A673 (cell line): ENCODE data around the gene DENND2C. TPM values are rescaled to one million over a fixed set of nuclear protein-coding genes. Genes with fewer than 3 reads are reported as not detected.

Source experiments
- BruUV-seq: library from RNA; stranded (reverse); fragments of 400-500 nt; replicated peaks from 2 replicates; lab custom pipeline; 2021; lab: Mats Ljungman, UMichigan
- CTCF ChIA-PET: fragments of 300-600 bp; sonication (Branson Sonifier 250); formaldehyde crosslinking; loops from one replicate; lab custom pipeline; 2022; ENCODE audit warnings: antibody characterized with exemption; lab: Charles Lee
- POLR2A ChIA-PET: fragments of 300-600 bp; sonication (Branson Sonifier 250); formaldehyde crosslinking; loops from one replicate; lab custom pipeline; 2022; ENCODE audit warnings: antibody characterized with exemption; ENCODE audit not compliant: low non-redundant PET; lab: Charles Lee
- DNase-seq: peaks from one replicate; pipeline ENCODE4 v3.0.0-alpha.2; 2015; ENCODE audit warnings: low spot score
- H3K27ac ChIP-seq: fragments of 200-600 bp; sonication (generic); 2 replicates; pipeline ENCODE4 v1.5.1; 2016; ENCODE audit warnings: mixed run types, low read depth, mild to moderate bottlenecking, mixed read lengths, antibody characterized with exemption, low read length; ENCODE audit not compliant: poor library complexity, severe bottlenecking
- H3K27me3 ChIP-seq: fragments of 200-600 bp; sonication (generic); replicated peaks from 2 replicates; pipeline ENCODE4 v1.6.1; 2017; ENCODE audit warnings: mixed run types, low read depth, mild to moderate bottlenecking, mixed read lengths, antibody characterized with exemption, low read length; ENCODE audit not compliant: insufficient read depth, poor library complexity
- H3K36me3 ChIP-seq: fragments of 200-600 bp; sonication (generic); 2 replicates; pipeline ENCODE4 v1.6.1; 2016; ENCODE audit warnings: mixed run types, mild to moderate bottlenecking, mixed read lengths, antibody characterized with exemption, low read length; ENCODE audit not compliant: insufficient read depth, poor library complexity, severe bottlenecking
- H3K4me1 ChIP-seq: fragments of 200-600 bp; sonication (generic); 2 replicates; pipeline ENCODE4 v1.6.1; 2017; ENCODE audit warnings: mixed run types, mild to moderate bottlenecking, mixed read lengths, antibody characterized with exemption, low read length; ENCODE audit not compliant: insufficient read depth, poor library complexity, severe bottlenecking
- H3K4me3 ChIP-seq: fragments of 200-600 bp; sonication (generic); 2 replicates; pipeline ENCODE4 v1.5.1; 2016; ENCODE audit warnings: low read depth, mixed run types, mild to moderate bottlenecking, mixed read lengths, low read length; ENCODE audit not compliant: poor library complexity, severe bottlenecking
- H3K9me3 ChIP-seq: fragments of 200-600 bp; sonication (generic); 2 replicates; pipeline ENCODE4 v1.6.1; 2016; ENCODE audit warnings: mixed run types, low read depth, mild to moderate bottlenecking, mixed read lengths, antibody characterized with exemption, low read length; ENCODE audit not compliant: poor library complexity, severe bottlenecking
- EZH2 ChIP-seq: fragments of 200-600 bp; sonication (generic); IDR thresholded peaks from 2 replicates; pipeline ENCODE4 v1.6.1; 2017; ENCODE audit warnings: borderline replicate concordance, low read depth, mild to moderate bottlenecking, mixed read lengths, antibody characterized with exemption, low read length; ENCODE audit not compliant: poor library complexity, severe bottlenecking
- intact Hi-C: fragments of 100-400 bp; cut with micrococcal nuclease; formaldehyde crosslinking; loops from one replicate; pipeline ENCODE4 v1.10.0; 2022; ENCODE audit not compliant: unreplicated experiment
- total RNA-seq: library from RNA; stranded (reverse); gene quantifications from 2 replicates; pipeline ENCODE4 v1.2.3, GENCODE V29; 2021
- TF ChIP-seq, protein P1 (sequence below): fragments of 300-800, 200-600 bp; sonication (generic); conservative IDR thresholded peaks from 2 replicates; pipeline ENCODE4 v1.5.1; 2017; ENCODE audit warnings: low read depth, mild to moderate bottlenecking, antibody characterized with exemption, low read length, moderate library complexity, mixed read lengths

DENND2C gene
- total RNA-seq, 1 experiment from 2014 or later = 1.9 TPM

DNA sequence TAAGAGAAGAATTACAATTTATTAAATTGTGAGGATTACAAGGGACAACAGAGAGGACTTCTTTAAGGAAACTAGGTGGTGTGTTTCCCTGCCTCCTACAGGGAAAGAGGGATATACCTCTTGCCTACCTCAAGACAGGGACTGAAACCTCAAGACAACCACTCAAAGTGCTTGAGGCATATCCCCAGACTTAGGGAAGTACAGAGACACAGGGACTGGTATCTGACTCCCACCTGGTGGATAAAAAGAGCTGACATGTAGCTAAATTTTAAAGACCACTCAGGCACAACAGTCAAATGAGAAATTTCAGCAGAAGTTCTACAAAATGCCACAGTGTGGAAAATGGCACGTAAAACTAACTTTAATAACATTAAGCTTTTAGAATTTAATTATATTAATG lies 21.3 kb downstream of the DENND2C start:
- no peaks in the 10 kb centered on the region for H3K36me3 ChIP-seq
- H3K4me3 ChIP-seq = no peak overlapping the region
- intact Hi-C loops = no loop called here
- ChIA-PET CTCF (no interaction called here), POLR2A (no interaction called here)
- DNase-seq = no peak
- H3K4me1 ChIP-seq = no peaks in the 10 kb centered on the region
- H3K27me3 ChIP-seq = no peaks in the 10 kb centered on the region
- no peak overlapping the region for H3K27ac ChIP-seq
- TF ChIP-seq, protein P1, sequence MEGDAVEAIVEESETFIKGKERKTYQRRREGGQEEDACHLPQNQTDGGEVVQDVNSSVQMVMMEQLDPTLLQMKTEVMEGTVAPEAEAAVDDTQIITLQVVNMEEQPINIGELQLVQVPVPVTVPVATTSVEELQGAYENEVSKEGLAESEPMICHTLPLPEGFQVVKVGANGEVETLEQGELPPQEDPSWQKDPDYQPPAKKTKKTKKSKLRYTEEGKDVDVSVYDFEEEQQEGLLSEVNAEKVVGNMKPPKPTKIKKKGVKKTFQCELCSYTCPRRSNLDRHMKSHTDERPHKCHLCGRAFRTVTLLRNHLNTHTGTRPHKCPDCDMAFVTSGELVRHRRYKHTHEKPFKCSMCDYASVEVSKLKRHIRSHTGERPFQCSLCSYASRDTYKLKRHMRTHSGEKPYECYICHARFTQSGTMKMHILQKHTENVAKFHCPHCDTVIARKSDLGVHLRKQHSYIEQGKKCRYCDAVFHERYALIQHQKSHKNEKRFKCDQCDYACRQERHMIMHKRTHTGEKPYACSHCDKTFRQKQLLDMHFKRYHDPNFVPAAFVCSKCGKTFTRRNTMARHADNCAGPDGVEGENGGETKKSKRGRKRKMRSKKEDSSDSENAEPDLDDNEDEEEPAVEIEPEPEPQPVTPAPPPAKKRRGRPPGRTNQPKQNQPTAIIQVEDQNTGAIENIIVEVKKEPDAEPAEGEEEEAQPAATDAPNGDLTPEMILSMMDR = no peak
- no peak for TF ChIP-seq EZH2
- no TSS peak for BruUV-seq
- no peaks in the 10 kb centered on the region for H3K9me3 ChIP-seq

DNA sequence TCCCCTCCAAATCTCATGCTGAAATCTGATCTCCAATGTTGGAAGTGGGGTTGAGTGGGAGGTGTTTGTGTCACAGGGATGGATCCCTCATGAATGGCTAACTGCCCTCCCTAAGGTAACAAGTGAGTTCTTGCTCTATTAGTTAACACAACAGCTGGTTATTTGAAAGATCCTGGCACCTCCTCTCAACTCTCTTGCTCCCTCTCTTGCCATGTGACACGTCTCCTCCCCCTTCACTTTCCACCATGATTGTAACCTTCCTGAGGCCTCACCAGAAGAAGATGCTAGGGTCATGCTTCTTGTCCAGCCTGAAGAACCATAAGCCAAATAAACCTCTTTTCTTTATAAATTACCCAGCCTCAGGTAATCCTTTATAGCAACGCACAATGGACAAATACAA lies 28.5 kb downstream of the DENND2C start:
- H3K36me3 ChIP-seq = no peaks in the 10 kb centered on the region
- H3K4me3 ChIP-seq = no peak overlapping the region
- POLR2A ChIA-PET = no interaction called here
- no peak for DNase-seq
- H3K27me3 ChIP-seq = no peaks in the 10 kb centered on the region
- no TSS peak for BruUV-seq
- CTCF ChIA-PET = no interaction called here
- intact Hi-C loops = no loop called here
- no peak for TF ChIP-seq EZH2
- TF ChIP-seq, protein P1 = no peak
- H3K27ac ChIP-seq = no peak overlapping the region
- no peaks in the 10 kb centered on the region for H3K9me3 ChIP-seq
- H3K4me1 ChIP-seq = no peaks in the 10 kb centered on the region

DNA sequence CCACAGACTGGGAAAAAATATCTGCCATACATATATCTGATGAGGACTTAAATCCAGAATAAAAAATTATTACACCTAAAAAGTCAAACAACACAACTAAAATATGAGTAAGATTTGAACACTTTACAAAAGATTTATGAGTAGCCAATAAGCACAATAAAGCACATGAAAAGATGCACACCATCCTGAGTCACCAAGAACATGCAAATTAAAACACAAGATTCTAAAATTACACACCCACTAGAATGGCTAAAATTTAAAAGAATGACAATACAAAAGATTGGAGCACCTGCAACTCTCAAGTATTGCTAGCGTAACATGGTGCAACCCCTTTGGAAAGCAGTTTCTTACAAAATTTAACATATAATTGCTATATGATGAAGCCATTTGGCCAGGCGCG lies 30.9 kb downstream of the DENND2C start:
- intact Hi-C loops = no loop called here
- ChIA-PET CTCF (interaction anchor here (0.7 kb wide), 1 partner anchor 288 kb away, joined by 7 read pairs; no protein-coding TSS in a partner anchor), POLR2A (no interaction called here)
- BruUV-seq = no TSS peak
- H3K27me3 ChIP-seq = no peaks in the 10 kb centered on the region
- H3K9me3 ChIP-seq = no peaks in the 10 kb centered on the region
- no peak overlapping the region for H3K4me3 ChIP-seq
- H3K27ac ChIP-seq = no peak overlapping the region
- H3K4me1 ChIP-seq = no peaks in the 10 kb centered on the region
- H3K36me3 ChIP-seq = no peaks in the 10 kb centered on the region
- TF ChIP-seq EZH2 = no peak
- TF ChIP-seq, protein P1 = no peak
- no peak for DNase-seq
